Cardiac muscle cell (in vitro differentiated cells and primary cell): ENCODE results near the gene EBLN1. TPM values are rescaled to one million over a fixed set of nuclear protein-coding genes. Genes with fewer than 3 reads are reported as not detected.
A peak's percentile ranks its signal among the peaks of the same experiment; 100 is the strongest.
"Not testable (repeated sequence)": the region's sequence is repeated elsewhere in the genome, so short reads cannot be mapped to it uniquely, and the experiment has no call there.

Experiments used
- DNase-seq, 2 donors: peaks; one replicate each; pipeline versions ENCODE4 v3.0.0 to v3.0.0-alpha.2; 2010 to 2017; ENCODE audit warnings: low read depth in 1 of 2, low spot score in 1 of 2
- H3K27ac ChIP-seq: fragments of 200-600 bp; sonication (generic); 2 replicates; pipeline ENCODE4 v1.5.1; 2016
- H3K27me3 ChIP-seq: fragments of 200-600 bp; sonication (generic); 2 replicates; pipeline ENCODE4 v1.6.0; 2016; ENCODE audit warnings: control low read depth
- H3K36me3 ChIP-seq: fragments of 200-600 bp; sonication (generic); 2 replicates; pipeline ENCODE4 v1.5.1; 2016; ENCODE audit warnings: control low read depth
- H3K4me1 ChIP-seq: fragments of 200-600 bp; sonication (generic); 2 replicates; pipeline ENCODE4 v1.8.1; 2017; ENCODE audit warnings: low read depth, mild to moderate bottlenecking, mixed run types
- H3K4me3 ChIP-seq: fragments of 200-600 bp; sonication (generic); 2 replicates; pipeline ENCODE4 v1.5.1; 2016; ENCODE audit warnings: mild to moderate bottlenecking
- H3K9me3 ChIP-seq: fragments of 200-600 bp; sonication (generic); 2 replicates; pipeline ENCODE4 v1.5.1; 2017; ENCODE audit warnings: low read depth, mild to moderate bottlenecking, control low read depth
- polyA plus RNA-seq: library from polyadenylated mRNA; unstranded; fragments of >200 nt; fragmentation: Nextera tagmentation; extraction: Ambion mirVana; gene quantifications from 2 replicates; pipeline ENCODE4 v1.2.1, GENCODE V29; 2016
- total RNA-seq: library from RNA; depleted of rRNA; stranded (reverse); fragments of >200 nt; gene quantifications from 2 replicates; pipeline ENCODE4 v1.2.3, GENCODE V29; 2016
- TF ChIP-seq, protein P1 (sequence below): IDR thresholded peaks from 2 replicates; pipeline ENCODE4 v1.5.1; 2012; ENCODE audit warnings: low read depth, mild to moderate bottlenecking, low read length

EBLN1 gene
- total and polyA plus RNA-seq, 2 experiments from 2014 or later: not detected

DNA sequence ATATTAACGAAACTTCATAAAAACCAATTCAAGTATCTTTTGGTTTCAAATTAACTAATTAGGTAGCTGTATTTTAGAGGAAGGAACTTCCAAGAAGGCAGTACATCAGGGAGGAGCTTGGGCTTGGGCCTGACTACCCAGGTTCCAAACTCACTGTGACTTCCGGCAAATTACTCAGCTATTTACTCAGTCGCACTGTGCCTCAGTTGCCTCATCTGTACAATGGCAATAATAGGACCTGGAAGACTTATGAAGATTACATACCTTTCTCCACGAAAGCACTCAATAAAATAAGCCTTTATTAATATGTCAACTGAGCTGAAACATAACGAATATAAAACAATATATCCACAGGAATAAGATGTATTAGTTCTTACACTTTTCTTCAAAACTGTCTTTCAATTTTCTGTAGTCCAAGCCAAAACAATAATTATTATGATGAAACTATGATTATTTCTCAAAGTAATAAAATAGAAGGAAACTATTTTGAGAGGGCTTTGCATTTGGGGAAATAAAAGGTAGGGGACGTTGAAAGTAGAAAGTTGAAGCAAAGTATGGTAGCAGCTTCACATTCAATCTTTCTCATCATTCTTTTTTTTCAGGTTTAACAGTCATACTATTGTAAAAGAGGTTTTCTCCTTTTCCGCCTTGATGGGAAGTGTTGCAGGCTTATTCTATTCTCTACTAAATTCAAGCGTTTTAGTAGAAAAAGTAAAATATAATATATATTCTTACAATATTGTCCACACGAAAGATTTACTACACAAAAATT lies 10.5 kb upstream of the EBLN1 start:
- H3K27me3 ChIP-seq: no peaks in the 10 kb centered on the region
- no peak for DNase-seq
- peaks cover 5% of the 10 kb centered on the region for H3K4me1 ChIP-seq
- no peaks in the 10 kb centered on the region for H3K9me3 ChIP-seq
- H3K4me3 ChIP-seq: peak overlapping the region; percentile 77
- TF ChIP-seq, protein P1, sequence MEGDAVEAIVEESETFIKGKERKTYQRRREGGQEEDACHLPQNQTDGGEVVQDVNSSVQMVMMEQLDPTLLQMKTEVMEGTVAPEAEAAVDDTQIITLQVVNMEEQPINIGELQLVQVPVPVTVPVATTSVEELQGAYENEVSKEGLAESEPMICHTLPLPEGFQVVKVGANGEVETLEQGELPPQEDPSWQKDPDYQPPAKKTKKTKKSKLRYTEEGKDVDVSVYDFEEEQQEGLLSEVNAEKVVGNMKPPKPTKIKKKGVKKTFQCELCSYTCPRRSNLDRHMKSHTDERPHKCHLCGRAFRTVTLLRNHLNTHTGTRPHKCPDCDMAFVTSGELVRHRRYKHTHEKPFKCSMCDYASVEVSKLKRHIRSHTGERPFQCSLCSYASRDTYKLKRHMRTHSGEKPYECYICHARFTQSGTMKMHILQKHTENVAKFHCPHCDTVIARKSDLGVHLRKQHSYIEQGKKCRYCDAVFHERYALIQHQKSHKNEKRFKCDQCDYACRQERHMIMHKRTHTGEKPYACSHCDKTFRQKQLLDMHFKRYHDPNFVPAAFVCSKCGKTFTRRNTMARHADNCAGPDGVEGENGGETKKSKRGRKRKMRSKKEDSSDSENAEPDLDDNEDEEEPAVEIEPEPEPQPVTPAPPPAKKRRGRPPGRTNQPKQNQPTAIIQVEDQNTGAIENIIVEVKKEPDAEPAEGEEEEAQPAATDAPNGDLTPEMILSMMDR: no peak
- H3K36me3 ChIP-seq: no peaks in the 10 kb centered on the region
- peak overlapping the region; percentile 87 for H3K27ac ChIP-seq

DNA sequence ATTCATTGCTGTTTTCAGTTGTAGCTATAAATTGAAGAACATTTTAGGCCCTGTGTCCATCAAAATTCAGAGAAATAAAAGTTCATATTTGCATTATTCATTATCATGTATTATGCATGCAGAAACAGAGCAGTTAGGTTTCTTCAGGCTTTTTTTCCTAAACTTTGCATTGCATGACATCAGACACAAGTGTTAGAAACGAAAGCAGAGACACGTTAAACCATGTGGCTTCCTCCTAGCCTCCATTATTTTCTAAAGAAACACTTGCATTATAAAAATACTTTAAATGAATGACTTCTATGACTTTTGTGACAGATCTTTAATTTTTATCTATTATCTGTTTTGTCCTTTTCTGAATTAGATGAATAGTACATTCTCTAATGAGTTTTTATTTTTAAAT lies 8.8 kb upstream of the EBLN1 start:
- DNase-seq: no peak
- no peak overlapping the region for H3K27ac ChIP-seq
- no peak overlapping the region for H3K4me3 ChIP-seq
- H3K27me3 ChIP-seq: no peaks in the 10 kb centered on the region
- H3K4me1 ChIP-seq: peaks cover 5% of the 10 kb centered on the region
- TF ChIP-seq, protein P1: no peak
- H3K36me3 ChIP-seq: no peaks in the 10 kb centered on the region
- H3K9me3 ChIP-seq: no peaks in the 10 kb centered on the region

DNA sequence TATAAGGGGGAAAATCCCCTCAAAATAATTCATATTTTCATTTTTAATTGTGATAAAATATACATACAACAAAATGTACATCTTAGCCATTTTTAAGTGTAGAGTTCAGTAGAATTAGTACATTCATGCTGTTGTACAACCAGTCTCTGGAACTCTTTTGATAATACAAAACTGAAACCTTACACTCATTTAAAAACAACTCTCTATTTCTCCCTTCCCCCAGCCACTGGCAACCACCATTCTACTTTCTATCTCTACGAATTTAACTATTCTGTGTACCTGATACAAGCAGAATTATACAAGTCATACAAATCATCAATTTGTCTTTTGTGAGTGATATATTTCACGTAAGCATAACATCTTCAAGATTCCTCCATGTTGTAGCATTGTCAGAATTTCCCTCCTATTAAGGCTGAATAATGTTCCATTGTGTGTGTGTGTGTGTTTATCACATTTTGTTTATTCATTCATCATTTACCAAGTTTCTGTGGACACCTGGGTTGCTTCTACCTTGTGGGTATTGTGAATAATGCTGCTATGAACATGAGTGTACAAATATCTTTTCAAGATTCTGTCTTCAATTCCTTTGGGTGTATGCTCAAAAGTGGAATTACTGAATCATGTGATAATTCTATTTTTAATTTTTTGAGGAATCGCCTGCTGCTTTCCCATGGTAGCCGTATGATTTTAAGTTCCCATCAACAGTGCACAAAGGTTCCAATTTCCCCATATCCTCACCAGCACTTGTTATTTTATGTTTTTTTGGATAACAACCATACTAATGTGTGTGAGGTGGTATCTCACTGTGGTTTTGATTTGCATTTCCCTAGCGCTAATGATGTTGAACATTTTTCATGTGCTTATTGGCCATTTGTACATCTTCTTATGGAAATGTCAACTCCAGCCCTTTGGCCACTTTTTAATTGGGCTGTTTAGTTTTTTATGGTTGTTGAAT lies 4.7 kb upstream of the EBLN1 start:
- no peaks in the 10 kb centered on the region for H3K27me3 ChIP-seq
- no peak for DNase-seq
- TF ChIP-seq, protein P1: no peak
- no peaks in the 10 kb centered on the region for H3K9me3 ChIP-seq
- no peak overlapping the region for H3K27ac ChIP-seq
- no peaks in the 10 kb centered on the region for H3K36me3 ChIP-seq
- no peaks in the 10 kb centered on the region for H3K4me1 ChIP-seq
- H3K4me3 ChIP-seq: no peak overlapping the region

DNA sequence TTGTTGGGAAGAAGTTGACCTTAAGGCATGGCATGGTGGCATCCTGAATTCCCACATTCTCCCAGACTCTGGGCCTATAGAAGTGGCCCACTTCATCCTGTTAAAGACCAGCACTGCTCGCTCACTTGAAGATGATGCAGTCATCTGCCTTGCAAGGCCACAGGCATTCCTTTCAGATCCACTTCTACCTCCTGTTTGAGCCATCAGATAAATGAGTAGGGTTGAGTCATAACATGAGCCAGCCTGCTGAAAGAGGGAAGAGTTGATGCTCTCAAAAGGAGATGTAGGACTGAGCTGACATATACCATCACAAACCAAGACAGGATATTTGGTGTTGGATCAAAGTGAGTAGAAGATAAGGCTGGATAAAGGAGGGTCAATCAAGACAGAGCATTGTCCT lies 1.5 kb upstream of the EBLN1 start:
- TF ChIP-seq, protein P1: no peak
- no peaks in the 10 kb centered on the region for H3K9me3 ChIP-seq
- H3K36me3 ChIP-seq: no peaks in the 10 kb centered on the region
- no peaks in the 10 kb centered on the region for H3K27me3 ChIP-seq
- DNase-seq: no peak
- no peaks in the 10 kb centered on the region for H3K4me1 ChIP-seq
- no peak overlapping the region for H3K4me3 ChIP-seq
- H3K27ac ChIP-seq: no peak overlapping the region

DNA sequence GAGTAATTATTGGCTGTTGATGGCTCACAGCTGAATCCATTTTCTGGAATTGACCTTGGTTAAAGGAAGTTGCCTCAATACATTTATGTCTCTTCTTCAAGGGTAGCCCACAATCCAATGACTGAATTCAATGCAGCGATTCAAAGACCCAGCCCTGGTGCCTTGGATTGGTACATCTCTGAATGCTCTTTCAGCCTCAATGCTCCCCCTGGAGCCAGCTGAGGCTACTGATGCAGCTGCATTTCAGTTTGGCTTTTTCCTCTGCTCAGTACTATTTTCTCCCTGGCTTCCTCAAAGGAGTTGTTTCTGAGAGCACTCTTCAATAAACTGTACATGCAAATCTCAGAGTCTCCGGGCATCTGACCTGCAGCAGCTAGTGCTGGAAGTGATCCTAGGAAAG lies 633 bp upstream of the EBLN1 start:
- Histone ChIP-seq H3K27me3 (no peaks in the 10 kb centered on the region), H3K36me3 (no peaks in the 10 kb centered on the region), H3K27ac (no peak overlapping the region), H3K9me3 (no peaks in the 10 kb centered on the region), H3K4me3 (no peak overlapping the region), H3K4me1 (no peaks in the 10 kb centered on the region)
- peak in 1 of 2 donors; percentile 12 for DNase-seq
- TF ChIP-seq, protein P1: peak; percentile 25

DNA sequence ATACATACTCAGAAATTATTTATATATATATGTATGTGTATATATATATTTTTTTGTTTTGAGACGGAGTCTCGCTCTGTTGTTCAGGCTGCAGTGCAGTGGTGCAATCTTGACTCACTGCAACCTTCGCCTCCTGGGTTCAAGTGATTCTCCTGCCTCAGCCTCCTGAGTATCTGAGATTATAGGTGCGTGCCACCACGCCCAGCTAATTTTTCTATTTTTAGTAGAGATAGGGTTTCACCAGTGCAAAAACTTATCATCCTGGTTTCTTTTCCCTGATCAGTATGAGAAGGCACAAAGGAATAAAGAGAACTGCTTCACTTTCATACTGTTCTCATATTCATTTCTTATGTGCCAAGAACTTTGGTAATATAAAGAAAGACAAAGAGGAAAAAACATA lies 731 bp downstream of the EBLN1 start:
- not testable (repeated sequence) for H3K36me3 ChIP-seq, H3K9me3 ChIP-seq, H3K4me3 ChIP-seq, H3K4me1 ChIP-seq, H3K27ac ChIP-seq, H3K27me3 ChIP-seq, DNase-seq
